Lower lobe of right lung (tissue), 2 donors: Measurements from ENCODE around the gene SMIM17. TPM values are rescaled to one million over a fixed set of nuclear protein-coding genes. Genes with fewer than 3 reads are reported as not detected.

Experiments
- ATAC-seq, 2 donors: fragments of 200-7000 bp; cut with Tn5 transposase; one replicate each; pipeline ENCODE4 v1.9.1; 2020 to 2022; ENCODE audit warnings: mild to moderate bottlenecking in 2 of 2, moderate library complexity in 2 of 2
- DNase-seq: peaks from one replicate; pipeline ENCODE4 v3.0.0-alpha.2; 2020
- H3K27ac ChIP-seq: fragments of 200-600 bp; one replicate; pipeline ENCODE4 v1.8.0; 2022
- H3K27me3 ChIP-seq: fragments of 200-600 bp; one replicate; pipeline ENCODE4 v1.8.0; 2022; ENCODE audit warnings: low read depth
- H3K36me3 ChIP-seq: fragments of 200-600 bp; one replicate; pipeline ENCODE4 v1.8.0; 2022; ENCODE audit warnings: mild to moderate bottlenecking
- H3K4me1 ChIP-seq: fragments of 200-600 bp; one replicate; pipeline ENCODE4 v1.8.0; 2022
- H3K4me3 ChIP-seq: fragments of 200-600 bp; one replicate; pipeline ENCODE4 v1.8.0; 2022; ENCODE audit warnings: mild to moderate bottlenecking
- H3K9me3 ChIP-seq: fragments of 200-600 bp; one replicate; pipeline ENCODE4 v1.8.0; 2022
- CTCF ChIP-seq: fragments of 200-600 bp; IDR thresholded peaks from one replicate; pipeline ENCODE4 v1.8.0; 2022; ENCODE audit warnings: antibody characterized with exemption, mild to moderate bottlenecking
- intact Hi-C: fragments of 100-400 bp; cut with DNase I; formaldehyde crosslinking; loops from one replicate; pipeline ENCODE4 v1.11.0; 2022
- long read RNA-seq: library from polyadenylated mRNA; unstranded; transcript quantifications from one replicate; pipeline ENCODE4 v2.0.0, GENCODE V29; 2021
- total RNA-seq: library from RNA; stranded (reverse); fragmentation: NEBNext Ultra II Directional; extraction: Animal tissue kit (Norgen Biotek cat#: 25700); gene quantifications from one replicate; pipeline ENCODE4 v1.2.1, GENCODE V29; 2021
- donor health status: DM: no; HTN: yes; CAD: no; lungs with severe emphysema.

Gene SMIM17
- not detected for total RNA-seq
- long read RNA-seq: 0 reads

DNA sequence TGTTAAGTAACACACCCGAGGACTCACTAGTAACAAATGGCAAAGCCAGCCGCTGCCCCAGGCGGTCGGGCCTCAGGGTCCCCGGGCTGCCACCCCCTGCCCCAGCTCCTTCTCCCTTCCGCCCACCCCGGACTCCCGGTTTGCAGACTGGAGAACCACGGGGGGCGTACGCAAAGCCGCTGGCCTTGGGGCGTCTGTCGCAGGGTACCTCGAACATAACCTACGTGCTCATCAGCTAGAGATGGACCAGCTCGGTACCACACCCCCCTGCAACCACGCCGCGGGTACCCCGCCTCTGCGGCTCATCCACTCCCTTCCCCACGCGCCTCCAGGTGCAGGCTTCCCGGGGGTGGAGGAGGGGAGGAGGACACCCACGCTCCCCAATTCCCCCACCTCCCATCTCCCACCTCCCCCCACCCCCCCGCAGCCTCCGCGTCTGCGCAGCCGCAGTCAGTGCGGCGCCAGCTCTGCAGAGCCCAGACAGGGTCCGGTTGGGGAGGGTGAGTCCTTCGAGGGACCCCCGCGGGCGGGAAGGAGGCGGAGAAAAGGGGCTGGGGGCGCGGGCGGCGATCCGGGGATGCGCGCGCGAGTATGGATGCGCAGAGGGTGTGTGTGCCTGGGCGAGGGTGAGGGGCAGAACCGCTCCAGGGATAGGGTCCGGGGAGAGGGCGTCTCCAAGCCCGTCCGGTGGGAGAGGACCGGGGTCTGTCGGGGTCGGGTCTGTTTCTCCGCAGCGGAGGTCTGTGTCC lies at the start of gene SMIM17:
Gene SMIM17 (plus strand): TSS at position 449 of the 749 bp plus-strand sequence. CDS start 2,509 bp downstream, outside the sequence.
- peaks cover 29% of the 10 kb centered on the region for H3K9me3 ChIP-seq
- ATAC-seq (no peak), DNase-seq (no peak)
- H3K4me1 ChIP-seq: no peaks in the 10 kb centered on the region
- no peak for TF ChIP-seq CTCF
- H3K36me3 ChIP-seq: no peaks in the 10 kb centered on the region
- intact Hi-C loops: no loop called here
- H3K27me3 ChIP-seq: peaks cover 14% of the 10 kb centered on the region
- H3K27ac ChIP-seq: no peak within 1 kb of the TSS
- H3K4me3 ChIP-seq: no peak within 1 kb of the TSS

DNA sequence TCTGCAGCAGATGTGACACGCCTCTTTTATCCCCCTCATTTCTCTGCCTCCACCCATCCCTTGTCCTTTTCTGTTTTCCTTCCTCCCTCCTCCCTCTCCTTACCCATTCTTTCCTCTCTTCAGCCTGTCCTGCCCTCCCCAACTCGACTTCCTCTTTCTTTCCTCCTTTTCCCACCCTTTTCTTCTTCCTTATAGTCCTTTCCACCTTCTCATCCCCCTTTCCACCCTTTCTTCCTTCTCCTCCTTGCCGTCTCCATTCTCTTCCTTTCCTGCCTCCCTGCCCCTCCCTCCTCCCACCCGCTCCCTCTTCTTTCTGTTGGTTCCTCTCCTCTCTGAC lies 48.5 kb upstream of the SMIM17 start:
- intact Hi-C loops: no loop called here
- ATAC-seq: no peak
- H3K9me3 ChIP-seq: peaks cover 21% of the 10 kb centered on the region
- DNase-seq: no peak
- H3K4me3 ChIP-seq: no peak overlapping the region
- H3K27ac ChIP-seq: no peak overlapping the region
- H3K36me3 ChIP-seq: no peaks in the 10 kb centered on the region
- H3K4me1 ChIP-seq: peaks cover 8% of the 10 kb centered on the region
- no peaks in the 10 kb centered on the region for H3K27me3 ChIP-seq
- TF ChIP-seq CTCF: no peak

DNA sequence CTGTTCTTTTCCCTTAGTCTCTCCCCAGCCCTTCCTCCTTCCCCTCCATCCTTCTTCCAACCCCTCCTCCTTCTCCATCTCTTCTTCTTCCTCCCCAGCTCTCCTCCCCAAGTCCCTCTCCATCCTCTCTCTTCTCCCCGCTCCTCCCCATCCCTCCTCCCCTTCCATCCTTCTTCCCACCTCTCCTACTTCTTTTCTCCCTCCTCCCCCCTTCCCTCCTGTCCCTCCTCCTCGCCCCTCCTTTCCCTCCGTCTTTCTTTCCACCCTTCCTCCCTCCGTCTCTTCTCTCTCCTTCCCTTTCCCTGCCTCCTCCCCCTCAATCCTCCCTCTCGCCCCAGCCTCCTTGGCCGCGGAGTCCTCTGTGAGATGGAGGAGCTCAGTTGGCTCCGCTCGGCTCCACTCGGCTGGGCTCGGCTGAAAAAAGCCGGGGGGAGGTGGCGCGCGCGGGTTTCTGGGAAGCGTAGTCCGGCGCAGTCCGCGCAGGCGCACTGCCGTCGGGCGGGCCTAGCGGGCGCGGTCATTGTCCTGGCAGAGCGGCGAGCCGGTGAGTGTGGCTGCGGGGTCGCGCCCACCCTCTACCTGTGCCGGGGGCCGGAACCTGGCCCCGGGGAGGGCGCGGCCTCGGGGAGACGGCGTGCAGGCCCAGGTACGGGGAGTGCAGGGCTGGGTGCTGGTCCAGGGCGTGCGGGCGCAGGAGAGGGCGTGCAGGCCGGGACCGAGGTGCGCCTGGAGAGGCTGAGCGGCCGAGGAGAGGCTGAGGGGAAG lies 48.0 kb upstream of the SMIM17 start, which contains the start of gene ZNF71:
Gene ZNF71 (plus strand): TSS at position 520 of the 765 bp plus-strand sequence. CDS start 6,257 bp downstream, outside the sequence.
- Histone ChIP-seq H3K4me1 (peaks cover 8% of the 10 kb centered on the region), H3K4me3 (peak within 1 kb of the TSS; percentile 91), H3K36me3 (no peaks in the 10 kb centered on the region), H3K27ac (peak within 1 kb of the TSS; percentile 77), H3K27me3 (no peaks in the 10 kb centered on the region), H3K9me3 (peaks cover 26% of the 10 kb centered on the region)
- DNase-seq (peak; percentile 92), ATAC-seq (peak; percentile 97 to 100)
- TF ChIP-seq CTCF: no peak
- intact Hi-C loops: no loop called here

GRCh38 chr19:56595548-56595899 lies 47.4 kb upstream of the SMIM17 start:
- Histone ChIP-seq H3K4me3 (peak overlapping the region; percentile 91), H3K27ac (peak overlapping the region; percentile 77), H3K9me3 (peaks cover 25% of the 10 kb centered on the region), H3K27me3 (no peaks in the 10 kb centered on the region), H3K4me1 (peaks cover 8% of the 10 kb centered on the region), H3K36me3 (no peaks in the 10 kb centered on the region)
- DNase-seq: no peak
- intact Hi-C loops: no loop called here
- no peak for TF ChIP-seq CTCF
- ATAC-seq: peak; percentile 5 to 51

- Histone ChIP-seq H3K36me3 (peaks cover 6% of the 10 kb centered on the region), H3K4me1 (peaks cover 8% of the 10 kb centered on the region), H3K9me3 (peaks cover 32% of the 10 kb centered on the region), H3K27ac (no peak overlapping the region), H3K4me3 (no peak overlapping the region), H3K27me3 (no peaks in the 10 kb centered on the region)
- DNase-seq (no peak), ATAC-seq (no peak)
- TF ChIP-seq CTCF: no peak
- intact Hi-C loops: no loop called here
Observed at GRCh38 chr19:56596676-56597075, 46.3 kb upstream of the SMIM17 start.
